B cell (primary cell): ENCODE measurements around the gene NEK6. TPM values are rescaled to one million over a fixed set of nuclear protein-coding genes. Genes with fewer than 3 reads are reported as not detected.

Source experiments
- ATAC-seq: fragments of 200-7000 bp; cut with Tn5 transposase; one replicate; pipeline ENCODE4 v1.10.0; 2021; ENCODE audit warnings: low read depth, mild to moderate bottlenecking, moderate number of reproducible peaks, moderate library complexity
- CTCF ChIA-PET: fragments of 350-600 bp; sonication (Branson Sonifier 250); formaldehyde crosslinking; loops from one replicate; lab custom pipeline; 2021; ENCODE audit warnings: antibody characterized with exemption, inconsistent platforms; lab: Charles Lee
- POLR2A ChIA-PET: fragments of 350-600 bp; sonication (Branson Sonifier 250); formaldehyde crosslinking; loops from one replicate; lab custom pipeline; 2021; ENCODE audit warnings: antibody characterized with exemption; lab: Charles Lee
- DNase-seq: peaks from one replicate; pipeline ENCODE4 v3.0.0; 2013
- H2AFZ ChIP-seq: 2 replicates; pipeline ENCODE4 v1.6.1; 2012; ENCODE audit warnings: mild to moderate bottlenecking, low read depth, low read length; ENCODE audit not compliant: insufficient read depth, poor library complexity, severe bottlenecking
- H3K27ac ChIP-seq, 2 donors: 1 replicate in 1 of 2; 2 replicates in 1 of 2; pipeline ENCODE4 v1.5.1; 2012 to 2013; ENCODE audit warnings: low read length in 2 of 2, mild to moderate bottlenecking in 2 of 2, moderate library complexity in 1 of 2
- H3K27me3 ChIP-seq, 4 experiments: fragments of 200-600 bp in 1 of 4; sonication (generic) in 1 of 4; replicated peaks in 1 of 4; 1 replicate in 2 of 4; 2 replicates in 2 of 4; pipeline versions ENCODE4 v1.6.1 to v1.7.0; 2013 to 2016; ENCODE audit warnings: low read length in 3 of 4, mild to moderate bottlenecking in 2 of 4, mixed read lengths in 1 of 4, moderate library complexity in 1 of 4; ENCODE audit not compliant: insufficient read depth in 4 of 4, control insufficient read depth in 3 of 4; ENCODE audit errors: control extremely low read depth in 1 of 4
- H3K36me3 ChIP-seq, 2 experiments: replicated peaks in 1 of 2; 1 replicate in 1 of 2; 2 replicates in 1 of 2; pipeline versions ENCODE4 v1.6.1 to v1.7.1; 2013; ENCODE audit warnings: low read length in 1 of 2; ENCODE audit not compliant: insufficient read depth in 2 of 2, control insufficient read depth in 1 of 2; ENCODE audit errors: control extremely low read depth in 1 of 2, extremely low read depth in 1 of 2
- H3K4me1 ChIP-seq, 2 donors: fragments of 200-600 bp in 1 of 2; sonication (generic) in 1 of 2; 1 replicate in 1 of 2; 2 replicates in 1 of 2; pipeline versions ENCODE4 v1.5.1 to v1.6.1; 2013 to 2017; ENCODE audit warnings: low read length in 2 of 2; ENCODE audit not compliant: control insufficient read depth in 2 of 2, insufficient read depth in 2 of 2
- H3K4me2 ChIP-seq: replicated peaks from 2 replicates; pipeline ENCODE3; 2012; ENCODE audit warnings: mild to moderate bottlenecking, low read depth, low read length; ENCODE audit not compliant: poor library complexity, severe bottlenecking
- H3K4me3 ChIP-seq, 5 experiments: fragments of 200-600 bp in 1 of 5; sonication (generic) in 1 of 5; 1 replicate in 3 of 5; 2 replicates in 2 of 5; pipeline versions ENCODE4 v1.5.1 to v1.7.0; 2011 to 2016; ENCODE audit warnings: low read length in 4 of 5, mild to moderate bottlenecking in 4 of 5, low read depth in 2 of 5, control low read depth in 1 of 5, moderate library complexity in 1 of 5; ENCODE audit not compliant: insufficient read depth in 1 of 5; ENCODE audit errors: control extremely low read depth in 1 of 5, extremely low read depth in 1 of 5
- H3K79me2 ChIP-seq: fragments of 200-600 bp; sonication (generic); one replicate; pipeline ENCODE4 v1.6.0; 2016; ENCODE audit warnings: low read length; ENCODE audit not compliant: control insufficient read depth, insufficient read depth
- H3K9ac ChIP-seq: fragments of 200-600 bp; sonication (generic); 2 replicates; pipeline ENCODE4 v1.6.1; 2017; ENCODE audit warnings: mild to moderate bottlenecking, low read length, moderate library complexity
- H3K9me3 ChIP-seq, 3 donors: one replicate each; pipeline versions ENCODE4 v1.6.1 to v1.7.1; 2013; ENCODE audit warnings: low read length in 2 of 3; ENCODE audit not compliant: control insufficient read depth in 2 of 3, insufficient read depth in 1 of 3; ENCODE audit errors: control extremely low read depth in 1 of 3
- H4K20me1 ChIP-seq: 2 replicates; pipeline ENCODE4 v1.6.0; 2012; ENCODE audit warnings: mild to moderate bottlenecking, low read length; ENCODE audit not compliant: insufficient read depth, control insufficient read depth, poor library complexity, severe bottlenecking
- H3K27ac Mint-ChIP-seq: one replicate; pipeline ENCODE4 v1.8.0; 2021; ENCODE audit warnings: mixed read lengths
- H3K27me3 Mint-ChIP-seq: one replicate; pipeline ENCODE4 v1.8.0; 2021; ENCODE audit warnings: mixed read lengths
- H3K4me1 Mint-ChIP-seq: one replicate; pipeline ENCODE4 v1.8.0; 2021; ENCODE audit warnings: mixed read lengths
- H3K4me3 Mint-ChIP-seq: one replicate; pipeline ENCODE4 v1.8.0; 2021; ENCODE audit warnings: mixed read lengths
- H3K9me3 Mint-ChIP-seq: one replicate; pipeline ENCODE4 v1.8.0; 2022; ENCODE audit warnings: mixed read lengths; ENCODE audit not compliant: insufficient read depth
- EZH2 ChIP-seq: IDR thresholded peaks from 2 replicates; pipeline ENCODE4 v1.6.1; 2012; ENCODE audit warnings: borderline replicate concordance, low read depth, mild to moderate bottlenecking, moderate library complexity, low read length; ENCODE audit not compliant: insufficient read depth, poor library complexity, severe bottlenecking
- WGBS: methylation state at CpG from one replicate; pipeline ENCODE4 v1.1.5; 2013; ENCODE audit warnings: missing lambda C conversion rate; ENCODE audit not compliant: insufficient coverage; 5-methylcytosine and 5-hydroxymethylcytosine counted together
- intact Hi-C: fragments of 100-400 bp; cut with micrococcal nuclease; formaldehyde crosslinking; loops from one replicate; pipeline ENCODE4 v1.10.0; 2022
- polyA plus RNA-seq: library from polyadenylated mRNA; depleted of rRNA; stranded (reverse); fragments of >200 nt; gene quantifications from 2 replicates; pipeline ENCODE4 v1.2.3, GENCODE V29; 2012
- total RNA-seq, 2 donors: library from RNA; stranded (reverse); fragments of 120-200 nt in 1 of 2; gene quantifications; 1 replicate in 1 of 2; 2 replicates in 1 of 2; pipeline versions ENCODE4 v1.2.3 to v1.2.4, GENCODE V29; 2013 to 2022
- TF ChIP-seq, protein P1 (sequence below): fragments of 200-600 bp; IDR thresholded peaks from one replicate; pipeline ENCODE4 v1.8.0; 2022; ENCODE audit warnings: antibody characterized with exemption, mild to moderate bottlenecking

The NEK6 gene
- total and polyA plus RNA-seq, 2 donors (not counting 1 experiment from before 2014, with no cell fraction given), result 40.0 to 63.1 TPM

DNA sequence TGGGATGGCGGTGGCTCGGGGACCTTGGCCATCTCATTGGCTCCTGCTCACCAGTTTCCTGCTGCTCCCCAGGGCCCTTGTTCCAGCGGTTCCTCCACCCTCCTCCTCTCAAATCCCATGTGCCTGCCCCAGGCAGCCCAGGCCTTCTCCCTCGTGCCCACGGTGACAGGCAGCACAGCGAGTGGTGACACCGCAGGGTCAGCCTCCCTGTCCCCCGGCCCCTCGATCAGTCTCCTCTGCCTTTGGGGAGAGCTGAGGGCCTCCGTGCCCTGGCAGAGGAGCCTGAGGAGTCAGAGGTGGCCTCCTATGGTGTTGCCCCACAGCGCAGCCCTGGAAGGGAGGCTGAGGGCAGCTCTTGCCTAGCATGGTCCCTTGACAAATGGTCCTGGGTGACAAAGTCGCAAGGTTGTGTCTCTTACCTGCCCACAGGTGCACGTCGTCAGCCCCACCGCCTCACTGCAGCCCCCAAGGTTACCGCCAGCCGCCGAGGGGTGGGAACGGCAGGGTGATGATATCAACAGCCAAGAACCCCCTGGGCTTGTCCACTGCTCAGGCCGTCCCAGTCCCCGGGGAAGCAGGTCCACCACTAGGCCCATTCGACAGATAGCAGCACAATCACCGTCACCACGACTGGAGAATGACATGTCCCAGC lies 49.8 kb downstream of the NEK6 start:
- intact Hi-C loops, result no loop called here
- no peak for TF ChIP-seq EZH2
- TF ChIP-seq, protein P1, sequence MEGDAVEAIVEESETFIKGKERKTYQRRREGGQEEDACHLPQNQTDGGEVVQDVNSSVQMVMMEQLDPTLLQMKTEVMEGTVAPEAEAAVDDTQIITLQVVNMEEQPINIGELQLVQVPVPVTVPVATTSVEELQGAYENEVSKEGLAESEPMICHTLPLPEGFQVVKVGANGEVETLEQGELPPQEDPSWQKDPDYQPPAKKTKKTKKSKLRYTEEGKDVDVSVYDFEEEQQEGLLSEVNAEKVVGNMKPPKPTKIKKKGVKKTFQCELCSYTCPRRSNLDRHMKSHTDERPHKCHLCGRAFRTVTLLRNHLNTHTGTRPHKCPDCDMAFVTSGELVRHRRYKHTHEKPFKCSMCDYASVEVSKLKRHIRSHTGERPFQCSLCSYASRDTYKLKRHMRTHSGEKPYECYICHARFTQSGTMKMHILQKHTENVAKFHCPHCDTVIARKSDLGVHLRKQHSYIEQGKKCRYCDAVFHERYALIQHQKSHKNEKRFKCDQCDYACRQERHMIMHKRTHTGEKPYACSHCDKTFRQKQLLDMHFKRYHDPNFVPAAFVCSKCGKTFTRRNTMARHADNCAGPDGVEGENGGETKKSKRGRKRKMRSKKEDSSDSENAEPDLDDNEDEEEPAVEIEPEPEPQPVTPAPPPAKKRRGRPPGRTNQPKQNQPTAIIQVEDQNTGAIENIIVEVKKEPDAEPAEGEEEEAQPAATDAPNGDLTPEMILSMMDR, result no peak
- H3K27me3 Mint-ChIP-seq, result no peaks in the 10 kb centered on the region
- POLR2A ChIA-PET, result no interaction called here
- Histone ChIP-seq H3K36me3 (peaks cover 4 to 58% of the 10 kb centered on the region in 2 experiments), H3K27ac (no peak overlapping the region), H3K4me2 (no peak overlapping the region), H3K79me2 (peaks cover 33% of the 10 kb centered on the region), H2AFZ (no peak overlapping the region), H3K27me3 (no peaks in the 10 kb centered on the region), H3K9me3 (no peaks in the 10 kb centered on the region), H4K20me1 (peaks cover 15% of the 10 kb centered on the region), H3K4me1 (no peaks in the 10 kb centered on the region), H3K9ac (no peak overlapping the region), H3K4me3 (no peak overlapping the region)
- H3K9me3 Mint-ChIP-seq, result no peaks in the 10 kb centered on the region
- no peaks in the 10 kb centered on the region for H3K4me1 Mint-ChIP-seq
- DNase-seq (no peak), ATAC-seq (no peak)
- H3K4me3 Mint-ChIP-seq, result no peak overlapping the region
- H3K27ac Mint-ChIP-seq, result no peak overlapping the region
- CTCF ChIA-PET, result no interaction called here
- WGBS, result 95% methylated on average over 22 of the region's 24 CpGs

DNA sequence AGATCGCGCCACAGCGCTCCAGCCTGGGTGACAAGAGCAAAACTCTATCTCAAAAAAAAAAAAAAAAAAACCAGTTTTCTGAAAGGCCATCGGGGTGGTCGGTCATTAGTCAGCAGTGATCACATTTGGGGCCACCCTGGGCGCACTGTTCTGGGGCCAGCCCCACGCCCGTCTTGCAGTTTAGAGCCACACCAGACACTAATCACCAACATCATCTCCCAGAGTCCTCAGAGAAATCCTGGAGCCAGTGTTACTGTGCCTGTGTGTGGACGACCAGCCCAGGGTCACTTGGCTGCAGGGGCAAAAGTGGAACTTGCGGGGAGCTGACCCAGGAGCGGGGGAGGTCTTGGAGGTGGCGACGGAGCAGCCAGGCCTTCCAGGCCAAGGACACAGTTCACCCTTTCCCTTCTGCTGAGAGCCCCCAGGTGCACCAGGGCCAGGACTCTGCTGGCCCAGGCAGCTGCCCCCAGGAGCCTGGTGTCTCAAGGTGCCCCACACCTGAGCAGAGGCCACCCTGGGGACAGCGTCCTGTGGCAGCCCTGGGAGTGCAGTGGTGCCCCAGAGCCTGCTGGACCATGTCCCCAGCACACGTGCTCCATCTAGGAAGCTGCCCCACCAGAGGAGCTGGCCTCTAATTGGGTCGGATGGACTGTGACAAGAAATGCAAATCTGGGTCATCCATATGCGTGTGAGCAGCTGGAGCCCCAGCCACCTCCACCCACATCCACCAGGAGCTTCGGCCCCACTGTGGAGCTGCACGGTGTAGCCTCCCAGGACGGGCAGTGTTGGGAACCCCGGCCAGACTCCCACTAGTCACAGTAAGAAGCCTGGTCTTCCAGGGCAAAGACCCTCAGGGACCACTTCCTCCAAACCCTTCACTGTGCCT lies 51.1 kb downstream of the NEK6 start:
- H3K27me3 Mint-ChIP-seq, result no peaks in the 10 kb centered on the region
- H2AFZ ChIP-seq, result no peak overlapping the region
- H3K4me3 Mint-ChIP-seq, result no peak overlapping the region
- H3K27ac ChIP-seq, result no peak overlapping the region
- ATAC-seq (no peak), DNase-seq (no peak)
- H3K4me1 Mint-ChIP-seq, result peaks cover 2% of the 10 kb centered on the region
- H3K9me3 ChIP-seq, result no peaks in the 10 kb centered on the region
- no peaks in the 10 kb centered on the region for H3K4me1 ChIP-seq
- intact Hi-C loops, result no loop called here
- peaks cover 2 to 58% of the 10 kb centered on the region in 2 experiments for H3K36me3 ChIP-seq
- H3K27ac Mint-ChIP-seq, result no peak overlapping the region
- H3K9ac ChIP-seq, result no peak overlapping the region
- no peaks in the 10 kb centered on the region for H3K27me3 ChIP-seq
- peaks cover 4% of the 10 kb centered on the region for H4K20me1 ChIP-seq
- H3K9me3 Mint-ChIP-seq, result no peaks in the 10 kb centered on the region
- TF ChIP-seq, protein P1, result no peak
- TF ChIP-seq EZH2, result no peak
- no peak overlapping the region for H3K4me3 ChIP-seq
- H3K79me2 ChIP-seq, result peaks cover 21% of the 10 kb centered on the region
- ChIA-PET POLR2A (no interaction called here), CTCF (interaction anchor here (1.0 to 1.3 kb wide), 2 partner anchors 182 to 183 kb away, joined by 3 to 4 read pairs; no protein-coding TSS in a partner anchor)
- no peak overlapping the region for H3K4me2 ChIP-seq
- WGBS, result 97% methylated on average over 19 of the region's 21 CpGs
